Activated CD8-positive, alpha-beta memory T cell treated with anti-CD3 and anti-CD28 coated beads for 1 hour (primary cell): Measurements from ENCODE around the gene FZD8.
A peak's percentile ranks its signal among the peaks of the same experiment; 100 is the strongest.
"Not testable (repeated sequence)": the region's sequence is repeated elsewhere in the genome, so short reads cannot be mapped to it uniquely, and the experiment has no call there.

ENCODE experiments used
- DNase-seq, 2 donors: peaks; one replicate each; pipeline ENCODE4 v3.0.0-alpha.2; 2020; ENCODE audit warnings: low read depth in 1 of 2; ENCODE audit errors: extremely low read depth in 1 of 2

The FZD8 gene, protein sequence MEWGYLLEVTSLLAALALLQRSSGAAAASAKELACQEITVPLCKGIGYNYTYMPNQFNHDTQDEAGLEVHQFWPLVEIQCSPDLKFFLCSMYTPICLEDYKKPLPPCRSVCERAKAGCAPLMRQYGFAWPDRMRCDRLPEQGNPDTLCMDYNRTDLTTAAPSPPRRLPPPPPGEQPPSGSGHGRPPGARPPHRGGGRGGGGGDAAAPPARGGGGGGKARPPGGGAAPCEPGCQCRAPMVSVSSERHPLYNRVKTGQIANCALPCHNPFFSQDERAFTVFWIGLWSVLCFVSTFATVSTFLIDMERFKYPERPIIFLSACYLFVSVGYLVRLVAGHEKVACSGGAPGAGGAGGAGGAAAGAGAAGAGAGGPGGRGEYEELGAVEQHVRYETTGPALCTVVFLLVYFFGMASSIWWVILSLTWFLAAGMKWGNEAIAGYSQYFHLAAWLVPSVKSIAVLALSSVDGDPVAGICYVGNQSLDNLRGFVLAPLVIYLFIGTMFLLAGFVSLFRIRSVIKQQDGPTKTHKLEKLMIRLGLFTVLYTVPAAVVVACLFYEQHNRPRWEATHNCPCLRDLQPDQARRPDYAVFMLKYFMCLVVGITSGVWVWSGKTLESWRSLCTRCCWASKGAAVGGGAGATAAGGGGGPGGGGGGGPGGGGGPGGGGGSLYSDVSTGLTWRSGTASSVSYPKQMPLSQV

GRCh38 chr10:35642035-35642792 is at the start of gene FZD8:
TSS of gene FZD8 (minus strand) at chr10:35642296. CDS start at chr10:35641429, 867 bp downstream.
- DNase-seq: peak; percentile 4 to 45

DNA sequence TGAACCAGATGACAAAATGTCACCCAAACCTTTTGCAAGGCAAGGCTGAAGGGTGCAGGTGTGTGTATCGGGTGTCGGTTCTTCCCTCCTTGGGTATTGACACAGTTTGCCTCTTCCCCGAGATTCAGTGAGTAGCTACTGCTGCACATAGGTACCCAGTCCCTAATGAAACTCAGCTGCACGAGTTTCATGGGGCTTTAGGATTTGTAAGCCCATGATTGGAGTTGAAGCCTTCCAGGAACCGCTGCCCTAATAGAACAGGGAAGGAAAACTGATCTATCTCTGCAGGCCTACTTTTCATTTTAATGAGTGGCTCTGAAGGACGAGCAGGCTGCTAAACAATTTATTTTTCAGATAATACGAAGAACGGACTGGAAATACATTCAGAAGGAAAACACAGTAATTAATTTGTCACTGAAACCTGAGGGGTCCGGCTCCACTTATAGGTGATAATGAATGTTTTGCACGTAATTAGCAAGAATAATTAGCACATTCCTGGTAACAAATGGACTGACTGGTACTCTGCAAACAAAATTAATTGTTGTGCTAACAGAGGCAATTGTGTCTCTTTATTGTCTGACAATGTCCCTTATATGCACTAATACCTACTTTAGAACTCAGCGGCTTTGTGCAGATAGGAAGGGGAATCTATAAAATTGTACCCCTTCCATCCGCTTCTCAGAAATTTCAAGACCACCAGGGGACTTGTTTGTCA is 49.6 kb upstream of the FZD8 start:
- DNase-seq: no peak

DNA sequence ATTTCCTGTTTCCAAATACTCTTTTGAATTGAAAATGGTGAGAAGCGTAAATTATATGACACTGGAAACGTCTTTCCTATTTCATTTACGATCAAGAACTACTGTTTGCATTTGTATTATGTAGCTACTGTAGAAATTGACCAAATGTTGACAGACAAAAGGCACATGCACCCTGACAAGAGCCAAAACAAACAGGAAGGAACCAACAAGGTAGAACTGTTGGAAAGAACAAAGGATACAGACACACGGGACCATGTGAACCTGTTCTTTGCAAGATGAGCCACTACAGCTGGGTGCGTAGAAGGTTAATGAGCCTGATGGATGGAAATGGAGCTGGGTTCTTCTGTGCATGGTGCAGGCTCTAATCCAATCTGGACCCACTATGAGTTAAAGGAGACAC is 48.4 kb upstream of the FZD8 start:
- DNase-seq: no peak

GRCh38 chr10:35685858-35686257 is 43.8 kb upstream of the FZD8 start:
- not testable (repeated sequence) for DNase-seq

DNA sequence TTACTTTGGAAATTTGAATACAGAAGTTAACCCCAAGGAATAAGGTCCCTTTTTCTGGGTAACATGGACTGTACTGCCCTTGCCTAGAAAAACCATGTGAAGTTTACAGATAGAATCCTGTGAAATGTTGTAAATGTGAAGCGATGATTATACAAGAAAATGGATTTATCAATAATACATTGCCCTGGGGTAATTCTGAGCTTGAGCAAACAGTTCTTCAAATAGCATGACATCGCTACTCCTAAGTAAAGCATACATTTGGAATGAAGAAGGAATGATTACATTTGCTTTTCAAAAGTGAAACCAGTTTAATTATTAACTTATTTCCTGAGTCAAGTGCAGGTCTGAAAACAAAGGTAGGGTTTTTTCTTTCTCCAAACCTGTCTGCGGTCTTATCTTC is 43.3 kb upstream of the FZD8 start:
- DNase-seq: no peak

- DNase-seq: no peak
These were observed 42.5 kb upstream of the FZD8 start for GRCh38 chr10:35684586-35684985.

- no peak for DNase-seq
These were observed 33.8 kb upstream of the FZD8 start for GRCh38 chr10:35675846-35676245.

GRCh38 chr10:35674843-35675242 is 32.7 kb upstream of the FZD8 start:
- DNase-seq: no peak

- no peak for DNase-seq
These were observed 27.0 kb upstream of the FZD8 start for GRCh38 chr10:35668865-35669650.

- no peak for DNase-seq
These were observed 25.9 kb upstream of the FZD8 start for GRCh38 chr10:35667971-35668370.

GRCh38 chr10:35667270-35667889 is 25.3 kb upstream of the FZD8 start:
- no peak for DNase-seq

DNA sequence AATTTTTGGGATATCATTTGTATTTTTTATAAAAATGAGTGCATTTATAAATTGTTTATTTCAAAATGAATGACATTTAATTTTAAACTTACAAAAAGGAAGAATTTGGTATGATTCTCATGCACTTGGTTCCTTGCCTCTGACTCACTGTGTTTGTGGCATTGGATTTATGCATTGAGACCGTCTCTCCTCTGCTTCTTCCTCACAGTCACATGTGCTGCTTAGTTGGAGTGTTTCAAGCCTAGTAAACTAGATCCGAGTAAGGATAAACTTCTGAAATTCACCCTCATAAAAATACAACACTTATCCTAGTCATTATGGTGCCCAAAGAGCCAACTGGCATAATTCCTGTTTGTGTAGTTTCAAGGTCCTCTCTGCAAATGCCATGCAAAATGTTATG is 19.1 kb upstream of the FZD8 start:
- no peak for DNase-seq

GRCh38 chr10:35659456-35659855 is 17.4 kb upstream of the FZD8 start:
- no peak for DNase-seq

DNA sequence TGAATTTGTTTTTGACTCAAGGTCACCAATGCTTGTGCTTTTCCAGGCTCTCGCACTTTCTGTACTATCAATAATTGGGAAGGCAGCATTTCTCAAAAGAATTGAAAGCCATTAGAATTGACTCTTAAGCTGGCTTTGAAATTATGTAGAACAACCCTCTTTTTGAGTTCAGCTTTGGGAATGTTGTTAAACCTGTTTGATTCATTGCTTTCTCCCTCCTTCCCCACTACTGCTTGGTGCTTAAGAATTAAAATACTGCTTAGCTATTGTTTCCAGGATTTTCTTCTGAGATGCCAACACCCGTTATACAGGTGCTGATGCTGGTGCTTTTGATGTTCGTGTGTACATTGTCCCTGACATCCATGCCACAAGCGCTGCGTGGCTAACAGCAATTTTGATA is 15.5 kb upstream of the FZD8 start:
- DNase-seq: no peak

DNA sequence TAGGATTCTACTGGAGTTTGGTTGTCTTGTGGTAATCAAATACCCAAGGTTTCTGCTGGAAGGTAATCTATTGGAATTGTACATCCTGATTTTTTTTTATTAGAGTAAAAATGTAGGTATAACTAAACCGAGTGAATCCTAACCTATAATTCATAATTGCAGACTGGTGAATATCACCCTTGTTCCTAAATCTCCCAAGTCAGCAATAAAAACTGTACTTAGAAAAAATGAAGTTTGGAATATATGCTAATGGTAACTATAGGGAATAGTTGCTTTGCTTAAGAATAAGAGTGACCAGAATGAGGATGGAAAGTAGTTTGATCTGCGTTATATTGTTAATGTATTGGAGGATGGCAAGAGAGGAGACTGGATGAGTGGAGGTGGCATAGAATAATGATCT is 10.7 kb upstream of the FZD8 start:
- DNase-seq: no peak

- no peak for DNase-seq
These were observed 8.8 kb upstream of the FZD8 start for GRCh38 chr10:35650894-35651293.

GRCh38 chr10:35644050-35644950 is 2.2 kb upstream of the FZD8 start:
- DNase-seq: no peak

GRCh38 chr10:35643151-35644049 is 1.3 kb upstream of the FZD8 start:
- no peak for DNase-seq
